Aorta (tissue), 5 donors: ENCODE results near the gene DCHS2. TPM values are rescaled to one million over a fixed set of nuclear protein-coding genes. Genes with fewer than 3 reads are reported as not detected.

Experiments used
- ATAC-seq: fragments of 200-7000 bp; cut with Tn5 transposase; one replicate; pipeline ENCODE4 v1.9.1; 2022; ENCODE audit warnings: moderate library complexity; ENCODE audit not compliant: low FRiP score
- DNase-seq, 2 donors: peaks; one replicate each; pipeline ENCODE4 v3.0.0-alpha.2; 2020
- H3K27ac ChIP-seq, 2 donors: one replicate each; pipeline ENCODE4 v1.5.1; 2013; ENCODE audit warnings: low read length in 2 of 2, mild to moderate bottlenecking in 2 of 2, moderate library complexity in 2 of 2, control low read depth in 1 of 2, inconsistent platforms in 1 of 2, low read depth in 1 of 2
- H3K27me3 ChIP-seq, 2 donors: one replicate each; pipeline ENCODE4 v1.6.1; 2013; ENCODE audit warnings: control low read depth in 1 of 2, low read length in 1 of 2, mild to moderate bottlenecking in 1 of 2, moderate library complexity in 1 of 2; ENCODE audit not compliant: insufficient read depth in 2 of 2, control insufficient read depth in 1 of 2
- H3K36me3 ChIP-seq, 2 donors: one replicate each; pipeline ENCODE4 v1.6.1; 2013; ENCODE audit warnings: control low read depth in 1 of 2, low read length in 1 of 2, mild to moderate bottlenecking in 1 of 2; ENCODE audit not compliant: insufficient read depth in 2 of 2, control insufficient read depth in 1 of 2
- H3K4me1 ChIP-seq, 2 donors: one replicate each; pipeline ENCODE4 v1.6.1; 2013; ENCODE audit warnings: low read length in 2 of 2, control low read depth in 1 of 2, mild to moderate bottlenecking in 1 of 2, moderate library complexity in 1 of 2; ENCODE audit not compliant: insufficient read depth in 2 of 2, control insufficient read depth in 1 of 2
- H3K4me3 ChIP-seq, 2 donors: one replicate each; pipeline ENCODE4 v1.5.1; 2013; ENCODE audit warnings: low read length in 2 of 2, control low read depth in 1 of 2, mild to moderate bottlenecking in 1 of 2
- H3K9me3 ChIP-seq: one replicate; pipeline ENCODE4 v1.6.1; 2013; ENCODE audit warnings: mild to moderate bottlenecking, low read length; ENCODE audit not compliant: control insufficient read depth
- WGBS, 2 donors: extraction: QIAGEN DNeasy Blood & Tissue Kit; methylation state at CpG; one replicate each; pipeline ENCODE4 v1.1.7; 2013; 5-methylcytosine and 5-hydroxymethylcytosine counted together
- intact Hi-C, 2 donors: fragments of 100-400 bp; cut with DNase I; formaldehyde crosslinking; loops; one replicate each; pipeline versions ENCODE4 v1.14.2 to v1.15.0; 2022
- polyA plus RNA-seq, 2 donors: library from polyadenylated mRNA; stranded (reverse); fragments of 200-250 nt; gene quantifications; one replicate each; pipeline ENCODE4 v1.2.3, GENCODE V29; 2013
- total RNA-seq, 2 donors: library from RNA; stranded (reverse); fragmentation: NEBNext Ultra II Directional; extraction: Animal tissue kit (Norgen Biotek cat#: 25700); gene quantifications; one replicate each; pipeline ENCODE4 v1.2.1, GENCODE V29; 2021
- donor health status: healthy with polysubstance abuse.
- donor health status: Bipolar disorder and iron deficiency.
- donor health status: DM: no; HTN: no; CAD: no.
- donor health status: DM: no; HTN: no; CAD: no.
- donor health status: DM: yes; HTN: yes; CAD: no.

DCHS2 gene
- total and polyA plus RNA-seq, 4 donors, result 0.03 to 0.08 (median 0.06) TPM; not detected in 1

GRCh38 chr4:154465085-154465484 is 26.5 kb downstream of the DCHS2 start:
- intact Hi-C loops, result no loop called here
- Histone ChIP-seq H3K9me3 (no peaks in the 10 kb centered on the region), H3K4me1 (no peaks in the 10 kb centered on the region), H3K27ac (no peak overlapping the region), H3K36me3 (no peaks in the 10 kb centered on the region), H3K27me3 (peaks cover 0 to 2% of the 10 kb centered on the region in 2 donors), H3K4me3 (no peak overlapping the region)
- ATAC-seq (no peak), DNase-seq (no peak)
- 85 to 86% methylated on average over 6 of the region's 6 CpGs for WGBS, 2 donors

GRCh38 chr4:154464654-154465053 is 26.9 kb downstream of the DCHS2 start:
- ATAC-seq (no peak), DNase-seq (no peak)
- Histone ChIP-seq H3K36me3 (no peaks in the 10 kb centered on the region), H3K27ac (no peak overlapping the region), H3K27me3 (peaks cover 0 to 2% of the 10 kb centered on the region in 2 donors), H3K4me3 (no peak overlapping the region), H3K4me1 (no peaks in the 10 kb centered on the region), H3K9me3 (no peaks in the 10 kb centered on the region)
- WGBS, 2 donors, result 69 to 82% methylated on average over 1 of the region's 1 CpG
- intact Hi-C loops, result no loop called here

- Histone ChIP-seq H3K27me3 (no peaks in the 10 kb centered on the region), H3K36me3 (no peaks in the 10 kb centered on the region), H3K4me1 (no peaks in the 10 kb centered on the region), H3K27ac (no peak overlapping the region), H3K4me3 (no peak overlapping the region), H3K9me3 (no peaks in the 10 kb centered on the region)
- DNase-seq (no peak), ATAC-seq (no peak)
- WGBS, 2 donors, result 94 to 96% methylated on average over 3 of the region's 3 CpGs
- intact Hi-C loops, result no loop called here
Measured at GRCh38 chr4:154462081-154462810, 29.4 kb downstream of the DCHS2 start.

- H3K4me1 ChIP-seq, result no peaks in the 10 kb centered on the region
- H3K4me3 ChIP-seq, result no peak overlapping the region
- intact Hi-C loops, result no loop called here
- no peaks in the 10 kb centered on the region for H3K36me3 ChIP-seq
- H3K9me3 ChIP-seq, result no peaks in the 10 kb centered on the region
- no peak overlapping the region for H3K27ac ChIP-seq
- 71 to 74% methylated on average over 6 of the region's 6 CpGs for WGBS, 2 donors
- DNase-seq (no peak), ATAC-seq (no peak)
- no peaks in the 10 kb centered on the region for H3K27me3 ChIP-seq
Measured at GRCh38 chr4:154457471-154457870, 34.1 kb downstream of the DCHS2 start.

- DNase-seq (no peak), ATAC-seq (no peak)
- intact Hi-C loops, result no loop called here
- H3K4me1 ChIP-seq, result no peaks in the 10 kb centered on the region
- H3K9me3 ChIP-seq, result no peaks in the 10 kb centered on the region
- H3K36me3 ChIP-seq, result no peaks in the 10 kb centered on the region
- H3K27ac ChIP-seq, result no peak overlapping the region
- H3K4me3 ChIP-seq, result no peak overlapping the region
- no peaks in the 10 kb centered on the region for H3K27me3 ChIP-seq
- WGBS, 2 donors, result 93 to 98% methylated on average over 2 of the region's 2 CpGs
Measured at GRCh38 chr4:154456889-154457288, 34.7 kb downstream of the DCHS2 start.

- intact Hi-C loops, result no loop called here
- no peak for ATAC-seq
- WGBS, 2 donors, result 82 to 87% methylated on average over 6 of the region's 6 CpGs
Measured at GRCh38 chr4:154456240-154456639, 35.4 kb downstream of the DCHS2 start.

GRCh38 chr4:154455111-154455510 is 36.5 kb downstream of the DCHS2 start:
- Histone ChIP-seq H3K27ac (no peak overlapping the region), H3K36me3 (no peaks in the 10 kb centered on the region), H3K27me3 (no peaks in the 10 kb centered on the region), H3K9me3 (no peaks in the 10 kb centered on the region), H3K4me1 (no peaks in the 10 kb centered on the region), H3K4me3 (no peak overlapping the region)
- DNase-seq, result no peak
- intact Hi-C loops, result no loop called here
- WGBS, 2 donors, result 18 to 19% methylated on average over 1 of the region's 1 CpG
- no peak for ATAC-seq

More at GRCh38 chr4:154456240-154456639, 35.4 kb downstream of the DCHS2 start:
- H3K4me3 ChIP-seq, result no peak overlapping the region
- DNase-seq, result no peak
- no peaks in the 10 kb centered on the region for H3K27me3 ChIP-seq
- H3K36me3 ChIP-seq, result no peaks in the 10 kb centered on the region
- H3K4me1 ChIP-seq, result no peaks in the 10 kb centered on the region
- no peak overlapping the region for H3K27ac ChIP-seq
- no peaks in the 10 kb centered on the region for H3K9me3 ChIP-seq

GRCh38 chr4:154454710-154455109 is 36.9 kb downstream of the DCHS2 start:
- Histone ChIP-seq H3K36me3 (no peaks in the 10 kb centered on the region), H3K27me3 (no peaks in the 10 kb centered on the region), H3K4me3 (no peak overlapping the region), H3K4me1 (no peaks in the 10 kb centered on the region), H3K27ac (no peak overlapping the region), H3K9me3 (no peaks in the 10 kb centered on the region)
- intact Hi-C loops, result no loop called here
- no peak for ATAC-seq
- no peak for DNase-seq

- Histone ChIP-seq H3K4me3 (no peak overlapping the region), H3K36me3 (no peaks in the 10 kb centered on the region), H3K27me3 (no peaks in the 10 kb centered on the region), H3K9me3 (no peaks in the 10 kb centered on the region), H3K27ac (no peak overlapping the region), H3K4me1 (no peaks in the 10 kb centered on the region)
- WGBS, 2 donors, result 79 to 82% methylated on average over 5 of the region's 5 CpGs
- no peak for ATAC-seq
- no peak for DNase-seq
- intact Hi-C loops, result no loop called here
Measured at GRCh38 chr4:154452798-154453346, 38.7 kb downstream of the DCHS2 start.
